WTC11 (cell line): ENCODE data around the gene ADD2. TPM values are rescaled to one million over a fixed set of nuclear protein-coding genes. Genes with fewer than 3 reads are reported as not detected.

Experiments used
- ATAC-seq: fragments of 200-7000 bp; cut with Tn5 transposase; 2 replicates; pipeline ENCODE4 v1.10.0; 2021; ENCODE audit warnings: mild to moderate bottlenecking, moderate library complexity
- CTCF ChIA-PET: fragments of 300-600 bp; sonication (Branson Sonifier 250); formaldehyde crosslinking; loops from one replicate; lab custom pipeline; 2021; ENCODE audit warnings: antibody characterized with exemption; lab: Charles Lee
- POLR2A ChIA-PET: fragments of 350-600 bp; sonication (Branson Sonifier 250); formaldehyde crosslinking; loops from one replicate; lab custom pipeline; 2021; ENCODE audit warnings: antibody characterized with exemption; lab: Charles Lee
- DNase-seq: peaks from one replicate; pipeline ENCODE4 v3.0.0; 2021; ENCODE audit warnings: low spot score
- H3K27ac Mint-ChIP-seq: 2 replicates; pipeline ENCODE4 v1.8.0; 2021; ENCODE audit warnings: mixed read lengths
- H3K27me3 Mint-ChIP-seq: 2 replicates; pipeline ENCODE4 v1.8.0; 2021; ENCODE audit warnings: low read depth, mild to moderate bottlenecking, moderate library complexity, mixed read lengths
- H3K36me3 Mint-ChIP-seq: 2 replicates; pipeline ENCODE4 v1.8.0; 2021; ENCODE audit warnings: mixed read lengths
- H3K4me1 Mint-ChIP-seq: 2 replicates; pipeline ENCODE4 v1.8.0; 2022; ENCODE audit warnings: mixed read lengths
- H3K4me3 Mint-ChIP-seq: 2 replicates; pipeline ENCODE4 v1.8.0; 2021; ENCODE audit warnings: mild to moderate bottlenecking, moderate library complexity, mixed read lengths
- H3K9me3 Mint-ChIP-seq: 2 replicates; pipeline ENCODE4 v1.8.0; 2021; ENCODE audit warnings: mixed read lengths
- AFF4 ChIP-seq: sonication (generic); formaldehyde crosslinking; IDR thresholded peaks from 2 replicates; pipeline ENCODE4 v1.8.1; 2023; ENCODE audit warnings: mild to moderate bottlenecking, missing genetic modification reagents, borderline replicate concordance
- CREB1 ChIP-seq: sonication (generic); formaldehyde crosslinking; IDR thresholded peaks from 2 replicates; pipeline ENCODE4 v1.8.0; 2023; ENCODE audit warnings: mild to moderate bottlenecking, missing genetic modification reagents
- ERG ChIP-seq: fragments of 250-450 bp; sonication (Bioruptor Pico); IDR thresholded peaks from 2 replicates; pipeline ENCODE4 v1.8.0; 2021; ENCODE audit warnings: mild to moderate bottlenecking
- ETV6 ChIP-seq: sonication (generic); formaldehyde crosslinking; IDR thresholded peaks from 2 replicates; pipeline ENCODE4 v1.8.1; 2022; ENCODE audit warnings: mild to moderate bottlenecking, missing genetic modification reagents
- FOXK1 ChIP-seq: sonication (generic); formaldehyde crosslinking; IDR thresholded peaks from 2 replicates; pipeline ENCODE4 v1.8.0; 2022; ENCODE audit warnings: mild to moderate bottlenecking, moderate library complexity, missing genetic modification reagents
- HMGA2 ChIP-seq: fragments of 250-450 bp; sonication (Bioruptor Pico); IDR thresholded peaks from 2 replicates; pipeline ENCODE4 v1.4.0; 2021; ENCODE audit warnings: mild to moderate bottlenecking, moderate library complexity
- MYBL2 ChIP-seq: sonication (generic); formaldehyde crosslinking; IDR thresholded peaks from 2 replicates; pipeline ENCODE4 v1.8.1; 2023; ENCODE audit warnings: mild to moderate bottlenecking, moderate library complexity, missing genetic modification reagents
- OVOL2 ChIP-seq: fragments of 250-450 bp; sonication (Bioruptor Pico); IDR thresholded peaks from 2 replicates; pipeline ENCODE4 v1.9.0; 2021; ENCODE audit warnings: mild to moderate bottlenecking, borderline replicate concordance
- TEAD1 ChIP-seq: sonication (generic); formaldehyde crosslinking; IDR thresholded peaks from 2 replicates; pipeline ENCODE4 v1.8.0; 2022; ENCODE audit warnings: mild to moderate bottlenecking, missing genetic modification reagents
- TP53 ChIP-seq: sonication (generic); formaldehyde crosslinking; IDR thresholded peaks from 2 replicates; pipeline ENCODE4 v1.8.1; 2023; ENCODE audit warnings: mild to moderate bottlenecking, missing genetic modification reagents
- ZBTB21 ChIP-seq: sonication (generic); formaldehyde crosslinking; IDR thresholded peaks from 2 replicates; pipeline ENCODE4 v1.8.1; 2023; ENCODE audit warnings: mild to moderate bottlenecking, missing genetic modification reagents, borderline replicate concordance
- ZNF219 ChIP-seq: sonication (generic); formaldehyde crosslinking; IDR thresholded peaks from 2 replicates; pipeline ENCODE4 v1.8.0; 2023; ENCODE audit warnings: missing genetic modification reagents, mild to moderate bottlenecking, borderline replicate concordance
- total RNA-seq: library from RNA; stranded (reverse); gene quantifications from 3 replicates; pipeline ENCODE4 v1.2.3, GENCODE V29; 2021
- TF ChIP-seq, protein P1 (sequence below): sonication (generic); formaldehyde crosslinking; conservative IDR thresholded peaks from 2 replicates; pipeline ENCODE4 v1.8.1; 2022; ENCODE audit warnings: mild to moderate bottlenecking, missing genetic modification reagents
- TF ChIP-seq, protein P2 (sequence below): sonication (generic); formaldehyde crosslinking; IDR thresholded peaks from 2 replicates; pipeline ENCODE4 v1.8.0; 2023; ENCODE audit warnings: mild to moderate bottlenecking, missing genetic modification reagents
- TF ChIP-seq, protein P3 (sequence below): sonication (generic); formaldehyde crosslinking; IDR thresholded peaks from 2 replicates; pipeline ENCODE4 v1.8.0; 2022; ENCODE audit warnings: mild to moderate bottlenecking, missing genetic modification reagents
- TF ChIP-seq, protein P4 (sequence below): fragments of 250-450 bp; sonication (Bioruptor Pico); IDR thresholded peaks from 2 replicates; pipeline ENCODE4 v1.9.0; 2021; ENCODE audit warnings: moderate library complexity, mild to moderate bottlenecking, inconsistent platforms, borderline replicate concordance

The ADD2 gene
- total RNA-seq, 1 experiment from 2014 or later = 196 TPM

GRCh38 chr2:70767079-70767698 is 811 bp downstream of the ADD2 start:
- peaks cover 8% of the 10 kb centered on the region; the same call in 1 of the 2 replicates for H3K36me3 Mint-ChIP-seq
- POLR2A ChIA-PET = no interaction called here
- peak; percentile 72 for ATAC-seq
- no peaks in the 10 kb centered on the region for H3K9me3 Mint-ChIP-seq
- CTCF ChIA-PET = interaction anchor here (0.7 to 3.1 kb wide), 19 partner anchors 8 to 463 kb away, joined by 3 to 50 read pairs (median 6); partner anchors contain the start of genes ATP6V1B1 and FIGLA
- peaks cover 49% of the 10 kb centered on the region for H3K4me1 Mint-ChIP-seq
- DNase-seq = peak; percentile 70
- peaks cover 4% of the 10 kb centered on the region for H3K27me3 Mint-ChIP-seq
- peak overlapping the region; percentile 91 for H3K4me3 Mint-ChIP-seq
- H3K27ac Mint-ChIP-seq = peak overlapping the region; percentile 81; the same call in 1 of the 2 replicates
- TF ChIP-seq ERG (CRISPR knock-in tag) (no peak), FOXK1 (no peak), ZNF219 (CRISPR knock-in tag) (no peak), MYBL2 (CRISPR knock-in tag) (peak; percentile 59; the same call in 1 of the 2 replicates), AFF4 (CRISPR knock-in tag) (peak; percentile 63; the same call in 1 of the 2 replicates), CREB1 (CRISPR knock-in tag) (0 out of 2 replicates have a peak, but pooled peaks have one; percentile 14), ZBTB21 (CRISPR knock-in tag) (0 out of 2 replicates have a peak, but pooled peaks have one; percentile 22), TEAD1 (peak; percentile 64; the same call in 1 of the 2 replicates), ETV6 (CRISPR knock-in tag) (peak; percentile 62; the same call in 1 of the 2 replicates), TP53 (CRISPR knock-in tag) (0 out of 2 replicates have a peak, but pooled peaks have one; percentile 40), HMGA2 (no peak), OVOL2 (CRISPR knock-in tag) (no peak)
- TF ChIP-seq, protein P1, sequence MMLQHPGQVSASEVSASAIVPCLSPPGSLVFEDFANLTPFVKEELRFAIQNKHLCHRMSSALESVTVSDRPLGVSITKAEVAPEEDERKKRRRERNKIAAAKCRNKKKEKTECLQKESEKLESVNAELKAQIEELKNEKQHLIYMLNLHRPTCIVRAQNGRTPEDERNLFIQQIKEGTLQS = no peak
- TF ChIP-seq, protein P2, sequence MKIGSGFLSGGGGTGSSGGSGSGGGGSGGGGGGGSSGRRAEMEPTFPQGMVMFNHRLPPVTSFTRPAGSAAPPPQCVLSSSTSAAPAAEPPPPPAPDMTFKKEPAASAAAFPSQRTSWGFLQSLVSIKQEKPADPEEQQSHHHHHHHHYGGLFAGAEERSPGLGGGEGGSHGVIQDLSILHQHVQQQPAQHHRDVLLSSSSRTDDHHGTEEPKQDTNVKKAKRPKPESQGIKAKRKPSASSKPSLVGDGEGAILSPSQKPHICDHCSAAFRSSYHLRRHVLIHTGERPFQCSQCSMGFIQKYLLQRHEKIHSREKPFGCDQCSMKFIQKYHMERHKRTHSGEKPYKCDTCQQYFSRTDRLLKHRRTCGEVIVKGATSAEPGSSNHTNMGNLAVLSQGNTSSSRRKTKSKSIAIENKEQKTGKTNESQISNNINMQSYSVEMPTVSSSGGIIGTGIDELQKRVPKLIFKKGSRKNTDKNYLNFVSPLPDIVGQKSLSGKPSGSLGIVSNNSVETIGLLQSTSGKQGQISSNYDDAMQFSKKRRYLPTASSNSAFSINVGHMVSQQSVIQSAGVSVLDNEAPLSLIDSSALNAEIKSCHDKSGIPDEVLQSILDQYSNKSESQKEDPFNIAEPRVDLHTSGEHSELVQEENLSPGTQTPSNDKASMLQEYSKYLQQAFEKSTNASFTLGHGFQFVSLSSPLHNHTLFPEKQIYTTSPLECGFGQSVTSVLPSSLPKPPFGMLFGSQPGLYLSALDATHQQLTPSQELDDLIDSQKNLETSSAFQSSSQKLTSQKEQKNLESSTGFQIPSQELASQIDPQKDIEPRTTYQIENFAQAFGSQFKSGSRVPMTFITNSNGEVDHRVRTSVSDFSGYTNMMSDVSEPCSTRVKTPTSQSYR (CRISPR knock-in tag) = peak; percentile 68; the same call in 1 of the 2 replicates
- TF ChIP-seq, protein P3, sequence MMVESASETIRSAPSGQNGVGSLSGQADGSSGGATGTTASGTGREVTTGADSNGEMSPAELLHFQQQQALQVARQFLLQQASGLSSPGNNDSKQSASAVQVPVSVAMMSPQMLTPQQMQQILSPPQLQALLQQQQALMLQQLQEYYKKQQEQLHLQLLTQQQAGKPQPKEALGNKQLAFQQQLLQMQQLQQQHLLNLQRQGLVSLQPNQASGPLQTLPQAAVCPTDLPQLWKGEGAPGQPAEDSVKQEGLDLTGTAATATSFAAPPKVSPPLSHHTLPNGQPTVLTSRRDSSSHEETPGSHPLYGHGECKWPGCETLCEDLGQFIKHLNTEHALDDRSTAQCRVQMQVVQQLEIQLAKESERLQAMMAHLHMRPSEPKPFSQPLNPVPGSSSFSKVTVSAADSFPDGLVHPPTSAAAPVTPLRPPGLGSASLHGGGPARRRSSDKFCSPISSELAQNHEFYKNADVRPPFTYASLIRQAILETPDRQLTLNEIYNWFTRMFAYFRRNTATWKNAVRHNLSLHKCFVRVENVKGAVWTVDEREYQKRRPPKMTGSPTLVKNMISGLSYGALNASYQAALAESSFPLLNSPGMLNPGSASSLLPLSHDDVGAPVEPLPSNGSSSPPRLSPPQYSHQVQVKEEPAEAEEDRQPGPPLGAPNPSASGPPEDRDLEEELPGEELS (CRISPR knock-in tag) = peak; percentile 64; the same call in 1 of the 2 replicates
- TF ChIP-seq, protein P4, sequence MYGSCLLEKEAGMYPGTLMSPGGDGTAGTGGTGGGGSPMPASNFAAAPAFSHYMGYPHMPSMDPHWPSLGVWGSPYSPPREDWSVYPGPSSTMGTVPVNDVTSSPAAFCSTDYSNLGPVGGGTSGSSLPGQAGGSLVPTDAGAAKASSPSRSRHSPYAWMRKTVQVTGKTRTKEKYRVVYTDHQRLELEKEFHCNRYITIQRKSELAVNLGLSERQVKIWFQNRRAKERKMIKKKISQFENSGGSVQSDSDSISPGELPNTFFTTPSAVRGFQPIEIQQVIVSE (CRISPR knock-in tag) = no peak
